ENCODE data around the gene KDM2B.

DNA sequence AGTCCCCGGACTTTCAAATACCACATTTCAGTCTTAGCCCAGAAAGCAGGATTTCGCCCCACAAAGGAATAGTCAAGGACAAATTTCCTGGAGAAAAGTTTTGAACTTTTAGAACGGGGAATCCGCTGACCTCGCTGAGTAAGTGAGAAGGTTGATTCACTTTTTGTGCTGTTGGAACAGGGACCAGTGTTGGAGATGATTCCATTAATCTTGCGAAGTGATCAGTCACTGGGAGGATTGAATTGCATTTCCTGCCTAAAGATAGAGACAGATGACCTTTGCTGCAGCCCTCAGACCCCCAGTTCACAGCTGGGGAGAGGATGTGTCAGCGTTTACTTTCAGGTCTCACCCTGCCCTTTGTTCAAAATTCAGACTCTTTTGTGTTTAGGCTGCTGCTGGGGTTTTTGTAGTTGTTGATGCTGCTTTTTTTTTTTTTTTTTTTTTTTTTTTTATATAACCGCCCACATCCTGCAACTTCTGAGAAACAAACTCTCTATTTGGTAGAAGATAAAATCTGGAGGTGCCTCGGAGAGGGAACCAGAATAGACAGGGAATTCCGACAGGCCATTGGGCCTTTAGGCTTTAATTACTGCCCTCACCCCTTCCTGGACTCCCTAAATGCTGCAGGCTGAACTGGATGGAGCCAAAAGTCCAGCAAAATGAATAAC lies 9.8 kb upstream of the KDM2B start:
- TF ChIP-seq POLR2A (IDR thresholded peaks at IDR 0.05; ENCODE audit: low read length) = no peak
- TF ChIP-seq GATA1 (IDR thresholded peaks at IDR 0.05; ENCODE audit: low read depth, low read length) = no peak
